CD4-positive, alpha-beta T cell treated with Interferon gamma for 1 hour (primary cell): Measurements from ENCODE around the gene YKT6.
"Not testable (repeated sequence)": the region's sequence is repeated elsewhere in the genome, so short reads cannot be mapped to it uniquely, and the experiment has no call there.

ENCODE experiments used
- DNase-seq: peaks from one replicate; pipeline ENCODE4 v3.0.0-alpha.2; 2020

The YKT6 gene

GRCh38 chr7:44172803-44173424 is 27.9 kb upstream of the YKT6 start:
- no peak for DNase-seq

DNA sequence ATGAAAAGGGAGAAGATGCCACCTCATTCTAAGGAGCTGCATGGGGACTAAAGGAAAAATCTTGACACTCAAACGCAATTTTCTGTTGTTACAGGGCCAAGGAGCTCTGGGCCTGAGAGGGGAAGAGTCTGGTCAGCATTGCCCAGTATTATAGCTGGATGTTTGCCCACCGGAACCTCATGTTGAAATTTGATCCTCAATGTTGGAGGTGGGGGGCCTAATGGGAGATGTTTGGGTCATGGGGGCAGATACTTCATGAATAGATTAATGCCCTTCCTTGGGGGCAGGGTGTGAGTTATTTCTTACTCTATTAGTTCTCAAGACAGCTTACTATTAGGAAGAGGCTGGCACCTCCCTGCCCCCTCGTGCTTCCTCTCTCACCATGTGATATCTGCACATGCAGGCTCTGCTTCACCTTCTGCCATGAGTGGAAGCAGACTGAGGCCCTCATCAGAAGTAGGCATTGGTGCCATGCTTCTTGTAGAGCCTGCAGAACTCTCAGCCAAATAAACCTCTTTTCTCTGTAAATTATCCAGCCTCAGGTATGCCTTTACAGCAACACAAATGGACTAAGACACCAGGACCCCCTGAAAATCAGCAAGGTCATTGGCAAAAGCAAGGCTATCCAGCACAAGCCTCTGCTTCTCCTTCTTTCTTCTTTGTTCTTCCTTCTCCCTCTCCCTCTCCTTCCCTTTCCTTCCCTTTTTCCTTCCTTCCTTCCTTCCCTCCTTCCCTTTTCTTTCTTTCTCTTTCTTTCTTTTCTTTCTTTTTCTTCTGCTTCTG is 26.7 kb upstream of the YKT6 start:
- DNase-seq, result no peak

DNA sequence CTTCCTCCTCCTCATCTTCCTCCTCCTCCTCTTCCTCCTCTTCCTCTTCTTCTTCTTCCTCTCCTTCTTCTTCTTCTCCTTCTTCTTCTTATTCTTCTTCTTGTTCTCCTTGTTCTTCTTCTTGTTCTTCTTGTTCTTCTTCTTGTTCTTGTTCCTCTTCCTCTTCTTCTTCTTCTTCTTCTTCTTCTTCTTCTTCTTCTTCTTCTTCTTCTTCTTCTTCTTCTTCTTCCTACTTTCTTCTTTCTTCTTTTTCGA is 26.2 kb upstream of the YKT6 start:
- not testable (repeated sequence) for DNase-seq

- DNase-seq, result no peak
These were observed 25.0 kb upstream of the YKT6 start for GRCh38 chr7:44175730-44176129.

- DNase-seq, result no peak
These were observed 24.3 kb upstream of the YKT6 start for GRCh38 chr7:44176486-44176885.

GRCh38 chr7:44177570-44178131 is 23.1 kb upstream of the YKT6 start:
- DNase-seq, result no peak

DNA sequence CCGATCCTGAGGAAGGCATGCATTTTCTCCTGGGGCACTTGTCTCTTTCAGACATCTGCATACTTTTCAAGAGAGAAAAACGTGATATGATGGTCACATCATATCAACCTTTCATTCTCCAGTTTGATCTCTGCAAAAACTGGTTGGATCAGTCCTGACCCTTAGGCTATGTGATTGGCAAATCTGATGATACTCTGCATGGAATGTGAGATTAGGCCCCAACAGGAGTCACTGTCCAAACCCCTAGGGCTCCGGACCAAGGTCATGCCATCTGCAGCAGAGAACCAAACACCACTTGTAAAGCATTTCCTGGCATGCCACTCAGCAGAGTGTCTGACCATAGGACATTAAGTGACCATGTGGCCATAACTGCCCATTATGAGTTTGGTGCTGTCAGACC is 20.1 kb upstream of the YKT6 start:
- DNase-seq, result no peak

- no peak for DNase-seq
These were observed 18.0 kb upstream of the YKT6 start for GRCh38 chr7:44182827-44183226.

- DNase-seq, result no peak
These were observed 17.4 kb upstream of the YKT6 start for GRCh38 chr7:44183386-44183785.

DNA sequence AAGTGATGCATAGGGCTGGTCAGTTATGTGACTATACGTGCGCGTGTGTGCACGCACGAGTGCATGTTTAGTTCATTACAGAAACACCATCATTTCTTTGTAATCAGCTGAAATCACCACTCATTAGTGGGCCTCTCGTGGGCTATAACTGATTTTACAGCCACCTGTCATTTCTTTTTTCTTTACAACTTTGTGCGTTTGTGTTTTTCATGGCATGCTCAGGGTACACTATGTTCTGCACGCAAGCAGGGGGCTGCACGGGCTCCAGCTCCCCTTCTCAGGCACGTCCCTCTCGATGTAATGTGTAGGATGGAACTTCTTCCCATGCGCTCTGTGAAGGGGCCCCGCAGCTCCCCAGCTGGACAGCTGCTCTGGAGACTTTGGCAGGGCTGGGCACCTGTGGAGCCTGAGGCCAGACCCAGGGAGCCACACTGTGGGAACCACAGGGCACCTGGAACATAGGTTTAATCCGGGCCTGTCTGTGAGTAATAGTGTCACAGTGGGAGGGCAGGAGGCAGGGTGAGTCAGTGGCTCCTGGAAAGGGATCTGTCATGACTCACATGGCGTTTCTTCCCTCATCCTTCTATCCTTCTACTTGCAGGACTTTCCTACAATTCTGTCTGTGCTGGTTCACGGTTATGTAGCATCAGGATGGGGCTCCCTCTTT is 16.4 kb upstream of the YKT6 start:
- no peak for DNase-seq

DNA sequence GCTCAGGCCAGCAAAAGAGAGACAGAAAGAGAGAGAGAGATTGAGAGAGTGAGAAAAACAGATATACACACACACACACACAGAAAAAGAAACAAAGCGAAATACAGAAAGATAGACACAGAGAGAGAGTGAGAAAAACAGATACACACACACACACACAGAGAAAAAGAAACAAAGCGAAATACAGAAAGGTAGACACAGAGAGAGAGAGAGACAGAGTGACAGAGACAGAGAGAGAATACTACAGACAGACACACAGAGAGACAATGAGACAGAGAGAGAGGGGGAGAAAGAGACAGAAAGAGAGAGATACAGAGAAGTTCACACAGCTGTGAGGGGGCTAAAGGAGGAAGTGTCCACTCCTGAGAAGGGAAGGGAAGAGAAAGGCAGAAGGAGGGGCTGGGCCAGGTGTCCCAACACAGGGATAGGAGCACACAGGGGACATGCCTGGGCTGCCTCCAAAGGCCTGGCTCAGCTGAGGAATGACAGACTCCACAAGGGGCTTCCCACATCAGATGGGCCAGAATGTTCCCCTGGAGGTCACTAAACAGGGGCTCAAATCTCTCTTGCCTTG is 15.8 kb upstream of the YKT6 start:
- no peak for DNase-seq

- DNase-seq, result no peak
These were observed 15.0 kb upstream of the YKT6 start for GRCh38 chr7:44185729-44186128.

GRCh38 chr7:44186736-44187135 is 14.0 kb upstream of the YKT6 start:
- no peak for DNase-seq

DNA sequence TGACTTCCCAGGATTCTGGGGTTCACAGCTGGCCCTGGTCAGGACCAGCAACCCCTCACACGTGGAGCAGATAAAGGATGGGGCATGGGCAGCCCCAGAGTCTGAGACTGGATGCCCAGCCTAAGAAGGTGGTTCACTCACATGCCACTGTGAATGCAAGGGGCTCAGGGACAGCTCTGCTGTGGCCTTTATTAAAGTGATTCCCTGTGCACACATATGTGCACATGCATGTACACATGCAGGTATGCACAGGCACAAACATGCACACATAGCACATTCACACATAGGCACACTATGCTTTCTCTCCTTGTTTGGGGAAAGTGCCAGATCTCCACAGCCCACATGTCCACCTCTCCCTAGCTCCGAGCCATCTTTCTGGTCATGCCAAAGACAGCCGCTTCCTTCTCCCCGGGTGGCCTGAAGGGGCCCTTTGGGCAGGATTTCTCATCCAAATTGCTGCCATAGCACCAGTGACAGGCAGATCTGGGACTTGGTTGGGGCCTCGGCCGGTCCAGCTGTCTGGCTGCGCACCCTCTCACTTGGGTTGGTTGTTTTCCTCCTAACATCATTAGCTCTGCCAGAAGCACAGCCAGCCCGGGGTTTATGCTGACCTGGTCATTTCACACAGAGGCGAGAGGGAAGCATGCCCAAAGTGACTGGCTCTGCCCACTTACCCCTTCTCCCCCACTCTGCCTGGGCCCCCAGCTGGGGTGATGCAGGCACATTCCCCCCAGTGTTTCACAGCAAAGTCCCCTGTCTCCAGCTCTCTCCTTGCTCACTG is 13.0 kb upstream of the YKT6 start:
- DNase-seq, result no peak

DNA sequence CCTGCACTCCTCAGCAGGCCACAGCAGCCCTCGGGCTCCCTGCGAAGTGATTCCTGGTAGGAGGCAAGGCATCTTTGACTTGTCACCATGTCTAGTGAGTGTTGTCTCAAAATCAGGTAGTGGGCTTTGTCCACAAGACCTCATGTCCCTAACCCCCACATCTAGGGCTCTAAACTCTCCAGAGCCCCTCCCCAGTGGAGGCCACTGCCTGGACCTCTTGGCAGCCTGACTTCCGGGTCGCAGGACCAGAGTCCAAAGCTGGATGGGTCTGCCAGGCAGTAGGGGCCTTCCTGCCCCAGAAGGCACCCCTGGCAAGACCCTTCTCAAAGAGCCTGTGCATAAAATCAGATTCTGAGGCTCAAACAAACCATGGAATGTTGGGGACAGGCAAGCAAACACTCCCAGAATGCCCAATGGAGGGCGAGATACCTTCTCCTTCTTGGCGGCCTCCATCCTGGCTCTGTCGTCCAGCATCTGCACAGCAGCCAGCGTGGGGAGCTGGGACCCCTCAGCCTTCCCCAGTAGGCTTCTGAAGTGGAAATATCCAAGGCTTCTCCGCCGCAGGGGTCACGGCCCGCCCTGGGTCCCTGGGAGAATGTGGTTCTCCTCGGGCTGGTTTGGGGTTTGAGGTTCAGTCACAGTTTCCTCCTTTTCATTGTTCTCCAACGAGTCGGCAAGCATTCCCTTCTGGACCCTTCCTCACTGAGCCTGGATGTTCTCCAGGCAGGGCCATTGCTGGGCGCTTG is 12.1 kb upstream of the YKT6 start:
- DNase-seq, result no peak

DNA sequence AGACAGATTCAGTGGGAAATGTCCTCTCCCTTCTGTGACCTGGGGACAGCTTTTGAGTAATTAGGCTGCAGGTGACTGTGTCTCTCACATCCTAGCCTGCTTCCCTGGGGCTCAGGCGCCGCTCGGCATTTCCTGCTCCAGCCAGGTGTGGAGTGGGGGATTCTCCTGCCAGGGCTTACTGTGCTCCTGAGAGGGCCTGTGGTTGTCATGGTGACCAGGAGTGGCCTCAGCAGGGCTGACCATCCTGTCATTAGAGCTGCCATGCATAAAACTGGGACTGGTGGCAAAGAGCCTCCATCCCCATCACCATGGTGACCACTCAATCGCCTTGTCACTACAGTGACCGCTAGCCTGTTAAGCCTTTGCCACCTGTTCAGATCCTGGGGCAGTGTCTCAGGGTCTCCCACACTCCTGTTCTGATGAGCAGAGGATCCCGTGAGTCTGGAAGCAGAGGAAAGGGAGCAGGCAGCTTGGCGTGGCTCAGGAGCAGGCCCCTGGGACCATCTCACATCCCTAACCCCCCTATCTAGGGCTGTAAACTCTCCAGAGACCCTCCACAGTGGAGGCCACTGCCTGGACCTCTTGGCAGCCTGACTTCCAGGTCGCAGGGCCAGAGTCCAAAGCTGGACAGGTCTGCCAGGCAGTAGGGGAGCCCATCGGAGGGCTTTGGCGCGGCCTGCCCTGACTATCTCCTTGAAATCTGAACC is 11.3 kb upstream of the YKT6 start, which contains the start of gene GCK:
GCK (minus strand) TSS at position 154 of the 707 bp plus-strand sequence. CDS start 486 bp downstream, outside the sequence.
- no peak for DNase-seq

DNA sequence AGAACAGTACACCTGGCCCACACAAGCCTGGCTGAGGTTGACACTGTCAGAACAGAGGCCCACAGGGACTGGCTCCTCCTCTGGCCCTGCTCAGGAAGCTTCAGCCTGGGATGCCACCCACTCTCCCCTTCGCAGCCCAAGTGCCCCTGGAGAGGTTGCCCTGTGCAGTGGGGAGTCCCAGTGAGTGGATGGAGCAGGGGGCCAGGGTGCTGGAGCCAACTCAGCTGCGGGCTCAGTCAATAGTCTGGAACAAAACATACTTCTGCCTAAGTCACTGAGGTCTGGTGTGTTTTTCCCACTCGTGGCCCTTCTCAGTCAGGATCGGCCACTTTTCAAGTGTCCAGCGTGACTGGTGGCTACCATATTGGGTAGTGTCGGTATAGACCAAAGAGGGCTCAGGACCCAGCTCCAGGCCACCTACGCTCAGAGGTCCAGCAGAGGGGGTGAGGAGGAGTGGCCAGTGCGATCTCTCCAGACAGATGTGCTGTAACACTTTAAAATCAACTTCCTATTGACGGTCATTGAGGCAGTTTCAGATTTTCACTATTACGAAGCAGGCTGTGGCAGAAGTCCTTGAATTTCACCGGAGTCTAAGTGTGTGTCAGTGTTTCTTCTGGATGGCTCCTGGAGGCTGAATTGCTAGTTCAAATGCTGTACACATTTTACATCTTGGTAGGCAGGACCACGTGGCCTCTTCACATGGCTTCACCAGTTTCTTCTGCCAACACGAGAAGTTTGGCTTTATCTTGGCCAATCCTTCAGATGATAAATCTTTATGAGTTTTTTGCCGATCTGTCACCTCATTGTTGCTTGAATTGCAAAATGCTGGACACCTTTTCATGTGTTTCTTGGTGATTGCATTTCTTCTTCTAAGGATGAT is 10.5 kb upstream of the YKT6 start:
- DNase-seq, result no peak

GRCh38 chr7:44191171-44191570 is 9.6 kb upstream of the YKT6 start:
- DNase-seq, result no peak

GRCh38 chr7:44193011-44193802 is 7.6 kb upstream of the YKT6 start:
- DNase-seq, result no peak

- DNase-seq, result no peak
These were observed 6.7 kb upstream of the YKT6 start for GRCh38 chr7:44194069-44194468.
